CD14-positive monocyte (primary cell): ENCODE measurements around the gene ZSCAN5C. TPM values are rescaled to one million over a fixed set of nuclear protein-coding genes. Genes with fewer than 3 reads are reported as not detected.

ENCODE experiments used
- DNase-seq, 3 donors: peaks; one replicate each; pipeline ENCODE4 v3.0.0-alpha.2; 2011 to 2022
- H2AFZ ChIP-seq: 2 replicates; pipeline ENCODE4 v1.6.0; 2012; ENCODE audit warnings: mild to moderate bottlenecking, low read depth, low read length, inconsistent platforms; ENCODE audit not compliant: insufficient read depth, poor library complexity, severe bottlenecking
- H3K27ac ChIP-seq, 2 donors: 1 replicate in 1 of 2; 2 replicates in 1 of 2; pipeline ENCODE4 v1.5.1; 2012 to 2013; ENCODE audit warnings: low read length in 2 of 2, control low read depth in 1 of 2, inconsistent platforms in 1 of 2, low read depth in 1 of 2, mild to moderate bottlenecking in 1 of 2
- H3K27me3 ChIP-seq, 2 donors: one replicate each; pipeline versions ENCODE4 v1.6.0 to v1.6.1; 2011 to 2013; ENCODE audit warnings: low read length in 2 of 2; ENCODE audit not compliant: control insufficient read depth in 2 of 2, insufficient read depth in 2 of 2
- H3K36me3 ChIP-seq, 2 donors: replicated peaks in 1 of 2; 1 replicate in 1 of 2; 2 replicates in 1 of 2; pipeline versions ENCODE4 v1.5.1 to v1.6.1; 2012 to 2013; ENCODE audit warnings: low read length in 2 of 2, control low read depth in 1 of 2, inconsistent platforms in 1 of 2, mild to moderate bottlenecking in 1 of 2; ENCODE audit not compliant: insufficient read depth in 2 of 2, control insufficient read depth in 1 of 2
- H3K4me1 ChIP-seq, 2 donors: 1 replicate in 1 of 2; 2 replicates in 1 of 2; pipeline versions ENCODE4 v1.5.1 to v1.6.1; 2012 to 2013; ENCODE audit warnings: low read length in 2 of 2, control low read depth in 1 of 2, inconsistent platforms in 1 of 2, mild to moderate bottlenecking in 1 of 2, moderate library complexity in 1 of 2; ENCODE audit not compliant: insufficient read depth in 2 of 2, control insufficient read depth in 1 of 2
- H3K4me2 ChIP-seq: replicated peaks from 2 replicates; pipeline ENCODE3; 2012; ENCODE audit warnings: low read length, moderate library complexity, mild to moderate bottlenecking; ENCODE audit not compliant: poor library complexity, severe bottlenecking; ENCODE audit errors: extremely low read depth
- H3K4me3 ChIP-seq, 3 experiments: fragments of 200-600 bp in 1 of 3; sonication (generic) in 1 of 3; replicated peaks in 1 of 3; 1 replicate in 2 of 3; 2 replicates in 1 of 3; pipeline ENCODE4 v1.5.1; 2011 to 2013; ENCODE audit warnings: low read length in 3 of 3, mild to moderate bottlenecking in 3 of 3, control low read depth in 2 of 3, low read depth in 2 of 3, inconsistent platforms in 1 of 3, moderate library complexity in 1 of 3
- H3K79me2 ChIP-seq: 2 replicates; pipeline ENCODE4 v1.6.0; 2012; ENCODE audit warnings: mild to moderate bottlenecking, control low read depth, inconsistent platforms, low read length, moderate library complexity; ENCODE audit not compliant: insufficient read depth
- H3K9ac ChIP-seq: 2 replicates; pipeline ENCODE4 v1.6.0; 2017; ENCODE audit warnings: low read length, mild to moderate bottlenecking; ENCODE audit not compliant: insufficient read depth, poor library complexity, severe bottlenecking
- H3K9me3 ChIP-seq, 2 donors: replicated peaks in 1 of 2; 1 replicate in 1 of 2; 2 replicates in 1 of 2; pipeline versions ENCODE4 v1.5.1 to v1.6.1; 2012 to 2013; ENCODE audit warnings: low read length in 2 of 2, control low read depth in 1 of 2; ENCODE audit not compliant: control insufficient read depth in 1 of 2, insufficient read depth in 1 of 2
- H4K20me1 ChIP-seq: 2 replicates; pipeline ENCODE4 v1.6.0; 2012; ENCODE audit warnings: mild to moderate bottlenecking, low read length, control low read depth, moderate library complexity; ENCODE audit not compliant: insufficient read depth
- H3K27ac Mint-ChIP-seq, 7 donors: one replicate each; pipeline ENCODE4 v1.8.0; 2020; ENCODE audit warnings: mild to moderate bottlenecking in 7 of 7, mixed read lengths in 7 of 7, moderate library complexity in 6 of 7, inconsistent platforms in 2 of 7
- H3K27me3 Mint-ChIP-seq, 3 donors: one replicate each; pipeline ENCODE4 v1.8.0; 2021 to 2022; ENCODE audit warnings: low read depth in 3 of 3, mild to moderate bottlenecking in 3 of 3, mixed read lengths in 3 of 3, moderate library complexity in 3 of 3, inconsistent platforms in 1 of 3
- H3K36me3 Mint-ChIP-seq, 2 donors: one replicate each; pipeline ENCODE4 v1.8.0; 2020; ENCODE audit warnings: mixed read lengths in 2 of 2, inconsistent platforms in 1 of 2, mild to moderate bottlenecking in 1 of 2
- H3K4me1 Mint-ChIP-seq: one replicate; pipeline ENCODE4 v1.8.0; 2020; ENCODE audit warnings: mild to moderate bottlenecking, mixed read lengths
- H3K4me3 Mint-ChIP-seq, 2 donors: one replicate each; pipeline ENCODE4 v1.8.0; 2020; ENCODE audit warnings: mild to moderate bottlenecking in 2 of 2, mixed read lengths in 2 of 2, moderate library complexity in 1 of 2
- H3K9me3 Mint-ChIP-seq, 7 donors: one replicate each; pipeline ENCODE4 v1.8.0; 2020 to 2022; ENCODE audit warnings: mixed read lengths in 7 of 7, mild to moderate bottlenecking in 6 of 7, moderate library complexity in 6 of 7, inconsistent platforms in 2 of 7
- WGBS: methylation state at CpG from one replicate; pipeline ENCODE4 v1.1.5; 2013; ENCODE audit warnings: missing lambda C conversion rate; ENCODE audit not compliant: insufficient coverage; 5-methylcytosine and 5-hydroxymethylcytosine counted together
- intact Hi-C, 2 donors: fragments of 100-400 bp; cut with micrococcal nuclease; formaldehyde crosslinking; loops; one replicate each; pipeline versions ENCODE4 v1.15.0 to v1.15.1; 2023
- polyA plus RNA-seq, 3 donors: library from polyadenylated mRNA; depleted of rRNA in 1 of 3; unstranded in 2 of 3; stranded (reverse) in 1 of 3; fragments of 300-500 nt in 2 of 3; fragments of >200 nt in 1 of 3; fragmentation: Illumina TruSeq in 2 of 3; gene quantifications; 1 replicate in 2 of 3; 2 replicates in 1 of 3; pipeline ENCODE4 v1.2.3, GENCODE V29; 2012 to 2021
- TF ChIP-seq, protein P1 (sequence below): fragments of 200-600 bp; IDR thresholded peaks from one replicate; pipeline ENCODE4 v1.8.0; 2022; ENCODE audit warnings: antibody characterized with exemption, mild to moderate bottlenecking

The ZSCAN5C gene
- polyA plus RNA-seq, 3 donors: not detected

DNA sequence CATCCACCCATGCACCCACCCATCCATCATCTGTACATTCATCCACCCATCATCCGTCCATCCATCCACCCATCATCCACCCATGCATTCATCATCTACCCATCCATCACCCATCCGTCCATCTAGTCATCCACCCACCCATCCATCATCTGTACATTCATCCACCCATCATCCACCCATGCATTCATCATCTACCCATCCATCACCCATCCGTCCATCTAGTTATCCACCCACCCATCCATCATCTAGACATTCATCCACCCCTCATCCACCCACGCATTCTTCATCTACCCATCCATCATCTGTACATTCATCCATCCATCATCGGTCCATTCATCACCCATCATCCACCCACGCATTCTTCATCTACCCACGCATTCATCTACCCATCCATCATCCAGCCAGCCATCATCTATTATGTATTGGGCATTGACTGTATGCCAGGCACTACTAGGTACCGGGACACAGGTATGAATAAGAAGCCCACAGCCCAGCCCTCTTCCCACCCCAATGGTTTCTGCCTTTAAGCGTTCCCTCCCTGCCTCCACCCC is 43.0 kb upstream of the ZSCAN5C start:
- no peak for DNase-seq
- no peaks in the 10 kb centered on the region for H3K9me3 ChIP-seq
- peaks cover 5% of the 10 kb centered on the region for H3K4me1 Mint-ChIP-seq
- no peak overlapping the region for H3K27ac ChIP-seq
- intact Hi-C loops: loop anchor here in 1 of 2 donors (10.0 kb wide), 1 partner anchor 54 kb away; no protein-coding TSS in a partner anchor
- no peaks in the 10 kb centered on the region for H4K20me1 ChIP-seq
- WGBS: 95% methylated on average over 8 of the region's 9 CpGs
- H3K4me2 ChIP-seq: no peak overlapping the region
- H3K9me3 Mint-ChIP-seq: peaks cover 0 to 6% (median 0%) of the 10 kb centered on the region in 7 donors
- H3K79me2 ChIP-seq: no peaks in the 10 kb centered on the region
- no peak overlapping the region for H3K27ac Mint-ChIP-seq
- H3K36me3 ChIP-seq: peaks cover 2 to 27% of the 10 kb centered on the region in 2 donors
- no peak overlapping the region for H3K4me3 Mint-ChIP-seq
- H3K36me3 Mint-ChIP-seq: peaks cover 26% of the 10 kb centered on the region in 2 donors
- no peak overlapping the region for H3K4me3 ChIP-seq
- H3K9ac ChIP-seq: no peak overlapping the region
- H3K27me3 ChIP-seq: peaks cover 0 to under 1% of the 10 kb centered on the region in 2 donors
- no peak overlapping the region for H2AFZ ChIP-seq
- TF ChIP-seq, protein P1, sequence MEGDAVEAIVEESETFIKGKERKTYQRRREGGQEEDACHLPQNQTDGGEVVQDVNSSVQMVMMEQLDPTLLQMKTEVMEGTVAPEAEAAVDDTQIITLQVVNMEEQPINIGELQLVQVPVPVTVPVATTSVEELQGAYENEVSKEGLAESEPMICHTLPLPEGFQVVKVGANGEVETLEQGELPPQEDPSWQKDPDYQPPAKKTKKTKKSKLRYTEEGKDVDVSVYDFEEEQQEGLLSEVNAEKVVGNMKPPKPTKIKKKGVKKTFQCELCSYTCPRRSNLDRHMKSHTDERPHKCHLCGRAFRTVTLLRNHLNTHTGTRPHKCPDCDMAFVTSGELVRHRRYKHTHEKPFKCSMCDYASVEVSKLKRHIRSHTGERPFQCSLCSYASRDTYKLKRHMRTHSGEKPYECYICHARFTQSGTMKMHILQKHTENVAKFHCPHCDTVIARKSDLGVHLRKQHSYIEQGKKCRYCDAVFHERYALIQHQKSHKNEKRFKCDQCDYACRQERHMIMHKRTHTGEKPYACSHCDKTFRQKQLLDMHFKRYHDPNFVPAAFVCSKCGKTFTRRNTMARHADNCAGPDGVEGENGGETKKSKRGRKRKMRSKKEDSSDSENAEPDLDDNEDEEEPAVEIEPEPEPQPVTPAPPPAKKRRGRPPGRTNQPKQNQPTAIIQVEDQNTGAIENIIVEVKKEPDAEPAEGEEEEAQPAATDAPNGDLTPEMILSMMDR: no peak
- no peaks in the 10 kb centered on the region for H3K4me1 ChIP-seq
- peaks cover 0 to 2% (median 0%) of the 10 kb centered on the region in 3 donors for H3K27me3 Mint-ChIP-seq

DNA sequence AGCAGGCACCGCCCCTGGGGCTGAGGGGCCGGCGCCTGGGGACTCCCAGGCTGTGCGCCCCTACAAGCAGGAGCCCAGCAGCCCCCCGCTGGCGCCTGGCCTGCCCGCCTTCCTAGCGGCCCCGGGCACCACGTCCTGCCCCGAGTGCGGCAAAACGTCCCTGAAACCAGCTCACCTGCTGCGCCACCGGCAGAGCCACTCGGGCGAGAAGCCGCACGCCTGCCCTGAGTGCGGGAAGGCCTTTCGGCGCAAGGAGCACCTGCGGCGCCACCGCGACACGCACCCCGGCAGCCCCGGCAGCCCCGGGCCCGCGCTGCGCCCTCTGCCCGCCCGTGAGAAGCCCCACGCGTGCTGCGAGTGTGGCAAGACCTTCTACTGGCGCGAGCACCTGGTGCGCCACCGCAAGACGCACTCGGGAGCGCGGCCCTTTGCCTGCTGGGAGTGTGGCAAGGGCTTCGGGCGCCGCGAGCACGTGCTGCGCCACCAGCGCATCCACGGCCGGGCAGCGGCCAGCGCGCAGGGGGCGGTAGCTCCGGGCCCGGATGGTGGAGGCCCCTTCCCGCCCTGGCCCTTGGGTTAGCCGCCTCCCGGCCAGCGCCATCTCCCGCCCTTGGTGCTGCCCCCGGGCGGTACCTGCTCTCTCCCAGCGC is 42.3 kb upstream of the ZSCAN5C start:
- no peaks in the 10 kb centered on the region for H4K20me1 ChIP-seq
- Mint-ChIP-seq H3K27me3 (peaks cover 0 to 5% (median 2%) of the 10 kb centered on the region in 3 donors), H3K9me3 (peaks cover 0 to 6% (median 0%) of the 10 kb centered on the region in 7 donors), H3K4me1 (peaks cover 5% of the 10 kb centered on the region), H3K4me3 (no peak overlapping the region), H3K36me3 (peaks cover 26% of the 10 kb centered on the region in 2 donors), H3K27ac (no peak overlapping the region)
- 99% methylated on average over 69 of the region's 69 CpGs for WGBS
- peaks cover 2 to 27% of the 10 kb centered on the region in 2 donors for H3K36me3 ChIP-seq
- H3K4me2 ChIP-seq: no peak overlapping the region
- no peak overlapping the region for H3K4me3 ChIP-seq
- H3K9me3 ChIP-seq: no peaks in the 10 kb centered on the region
- no peak overlapping the region for H3K9ac ChIP-seq
- no peak overlapping the region for H3K27ac ChIP-seq
- H3K4me1 ChIP-seq: no peaks in the 10 kb centered on the region
- H2AFZ ChIP-seq: no peak overlapping the region
- TF ChIP-seq, protein P1: no peak
- intact Hi-C loops: loop anchor here in 1 of 2 donors (10.0 kb wide), 1 partner anchor 55 kb away; no protein-coding TSS in a partner anchor
- peaks cover 0 to 3% of the 10 kb centered on the region in 2 donors for H3K27me3 ChIP-seq
- H3K79me2 ChIP-seq: no peaks in the 10 kb centered on the region
- no peak for DNase-seq
